AG04450 (cell line): ENCODE measurements around the gene RARG. TPM values are rescaled to one million over a fixed set of nuclear protein-coding genes. Genes with fewer than 3 reads are reported as not detected.
A peak's percentile ranks its signal among the peaks of the same experiment; 100 is the strongest.

Experiments
- CTCF ChIA-PET: fragments of 300-600, 350-600 bp; formaldehyde crosslinking; extraction: SDS; loops from one replicate; lab custom pipeline; 2022; ENCODE audit warnings: antibody characterized with exemption, inconsistent platforms; lab: Charles Lee
- POLR2A ChIA-PET: fragments of 350-600 bp; formaldehyde crosslinking; extraction: SDS; loops from one replicate; lab custom pipeline; 2021; ENCODE audit warnings: antibody characterized with exemption, inconsistent platforms; lab: Yijun Ruan, JAX
- DNase-seq: peaks from one replicate; pipeline ENCODE4 v3.0.0-alpha.2; 2011; ENCODE audit warnings: low read depth, low spot score
- H3K27ac ChIP-seq: one replicate; pipeline ENCODE4 v1.5.1; 2012; ENCODE audit warnings: low read depth, low read length, control low read depth
- H3K27me3 ChIP-seq: one replicate; pipeline ENCODE4 v1.6.0; 2012; ENCODE audit warnings: low read length; ENCODE audit not compliant: control insufficient read depth, insufficient read depth
- H3K4me3 ChIP-seq: 2 replicates; pipeline ENCODE4 v1.5.1; 2011; ENCODE audit warnings: mild to moderate bottlenecking, low read depth, low read length, control low read depth
- H3K9me3 ChIP-seq: 2 replicates; pipeline ENCODE4 v1.5.1; 2012; ENCODE audit warnings: low read length; ENCODE audit not compliant: control insufficient read depth, insufficient read depth
- polyA plus RNA-seq: library from polyadenylated mRNA; depleted of rRNA; stranded (reverse); fragments of >200 nt; gene quantifications from 2 replicates; pipeline ENCODE4 v1.2.3, GENCODE V29; 2011
- TF ChIP-seq, protein P1 (sequence below): IDR thresholded peaks from 2 replicates; pipeline ENCODE4 v1.5.1; 2011; ENCODE audit warnings: low read depth, low read length, control low read depth, inconsistent platforms

RARG gene
- polyA plus RNA-seq, 1 experiment: 20.1 TPM

DNA sequence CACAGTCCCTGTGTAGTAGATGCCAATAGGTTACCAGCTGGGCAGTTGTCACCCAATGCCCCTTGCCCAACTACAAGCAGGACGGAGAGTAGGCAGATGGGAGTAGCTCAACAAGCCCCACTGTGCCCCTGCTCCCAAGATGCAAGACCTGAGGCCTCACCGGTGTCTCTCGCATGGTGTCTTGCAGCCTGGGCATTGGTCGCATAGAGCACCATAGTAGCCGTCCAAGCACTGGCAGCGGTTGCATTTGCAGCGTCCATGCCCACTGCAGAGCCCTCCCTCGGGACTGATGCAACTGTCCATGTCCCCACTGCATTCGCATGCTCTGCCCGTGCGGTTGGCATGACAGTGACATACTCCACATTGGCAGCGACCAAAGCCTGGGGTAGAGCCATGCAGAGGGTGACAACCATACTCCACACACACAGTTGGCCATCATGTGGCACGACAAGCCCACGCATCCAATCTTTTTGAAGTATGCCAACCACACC lies 39.4 kb downstream of the RARG start:
- Histone ChIP-seq H3K9me3 (no peaks in the 10 kb centered on the region; the same call in 1 of the 2 replicates), H3K27me3 (no peaks in the 10 kb centered on the region), H3K27ac (no peak overlapping the region), H3K4me3 (no peak overlapping the region)
- no peak for DNase-seq
- POLR2A ChIA-PET: no interaction called here
- CTCF ChIA-PET: interaction anchor here (1.4 kb wide), 1 partner anchor 127 kb away, joined by 6 read pairs; no protein-coding TSS in a partner anchor
- TF ChIP-seq, protein P1, sequence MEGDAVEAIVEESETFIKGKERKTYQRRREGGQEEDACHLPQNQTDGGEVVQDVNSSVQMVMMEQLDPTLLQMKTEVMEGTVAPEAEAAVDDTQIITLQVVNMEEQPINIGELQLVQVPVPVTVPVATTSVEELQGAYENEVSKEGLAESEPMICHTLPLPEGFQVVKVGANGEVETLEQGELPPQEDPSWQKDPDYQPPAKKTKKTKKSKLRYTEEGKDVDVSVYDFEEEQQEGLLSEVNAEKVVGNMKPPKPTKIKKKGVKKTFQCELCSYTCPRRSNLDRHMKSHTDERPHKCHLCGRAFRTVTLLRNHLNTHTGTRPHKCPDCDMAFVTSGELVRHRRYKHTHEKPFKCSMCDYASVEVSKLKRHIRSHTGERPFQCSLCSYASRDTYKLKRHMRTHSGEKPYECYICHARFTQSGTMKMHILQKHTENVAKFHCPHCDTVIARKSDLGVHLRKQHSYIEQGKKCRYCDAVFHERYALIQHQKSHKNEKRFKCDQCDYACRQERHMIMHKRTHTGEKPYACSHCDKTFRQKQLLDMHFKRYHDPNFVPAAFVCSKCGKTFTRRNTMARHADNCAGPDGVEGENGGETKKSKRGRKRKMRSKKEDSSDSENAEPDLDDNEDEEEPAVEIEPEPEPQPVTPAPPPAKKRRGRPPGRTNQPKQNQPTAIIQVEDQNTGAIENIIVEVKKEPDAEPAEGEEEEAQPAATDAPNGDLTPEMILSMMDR: no peak

DNA sequence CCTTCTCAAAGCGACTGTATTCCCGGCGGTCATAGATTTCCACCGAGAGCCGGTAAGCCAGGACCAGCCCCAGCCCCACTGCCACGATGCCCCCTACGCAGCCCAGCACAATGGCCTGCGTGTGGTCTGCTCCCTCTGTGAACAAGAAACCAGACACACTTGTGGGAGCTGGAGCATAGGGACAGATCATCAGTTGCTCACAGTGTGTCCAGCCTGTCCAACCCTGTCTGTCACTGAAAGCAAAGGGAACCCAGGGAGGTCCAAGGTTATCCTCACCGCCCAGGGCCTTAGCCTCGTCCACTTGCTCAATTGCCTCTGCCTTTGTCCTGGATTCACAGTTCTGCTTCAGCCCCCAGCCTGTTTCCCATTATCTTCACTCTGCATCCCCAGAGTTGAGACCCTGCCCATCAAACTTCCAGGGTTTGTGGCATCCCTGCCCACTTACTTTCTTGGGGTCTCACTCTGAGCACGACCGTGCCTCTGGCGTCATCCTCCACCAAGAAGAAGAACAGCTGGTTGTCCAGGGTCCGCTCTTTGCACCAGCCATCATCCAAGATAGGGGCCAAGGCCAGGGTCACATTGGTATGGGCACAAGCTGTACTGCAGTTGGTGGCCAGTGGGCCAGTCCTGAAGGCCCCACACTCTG lies 40.0 kb downstream of the RARG start:
- no peak overlapping the region for H3K27ac ChIP-seq
- DNase-seq: no peak
- no peaks in the 10 kb centered on the region; the same call in 1 of the 2 replicates for H3K9me3 ChIP-seq
- TF ChIP-seq, protein P1: no peak
- POLR2A ChIA-PET: no interaction called here
- H3K4me3 ChIP-seq: no peak overlapping the region
- CTCF ChIA-PET: interaction anchor here (0.6 to 1.4 kb wide), 3 partner anchors 29 to 126 kb away, joined by 3 to 6 read pairs (median 3); no protein-coding TSS in a partner anchor
- H3K27me3 ChIP-seq: no peaks in the 10 kb centered on the region

DNA sequence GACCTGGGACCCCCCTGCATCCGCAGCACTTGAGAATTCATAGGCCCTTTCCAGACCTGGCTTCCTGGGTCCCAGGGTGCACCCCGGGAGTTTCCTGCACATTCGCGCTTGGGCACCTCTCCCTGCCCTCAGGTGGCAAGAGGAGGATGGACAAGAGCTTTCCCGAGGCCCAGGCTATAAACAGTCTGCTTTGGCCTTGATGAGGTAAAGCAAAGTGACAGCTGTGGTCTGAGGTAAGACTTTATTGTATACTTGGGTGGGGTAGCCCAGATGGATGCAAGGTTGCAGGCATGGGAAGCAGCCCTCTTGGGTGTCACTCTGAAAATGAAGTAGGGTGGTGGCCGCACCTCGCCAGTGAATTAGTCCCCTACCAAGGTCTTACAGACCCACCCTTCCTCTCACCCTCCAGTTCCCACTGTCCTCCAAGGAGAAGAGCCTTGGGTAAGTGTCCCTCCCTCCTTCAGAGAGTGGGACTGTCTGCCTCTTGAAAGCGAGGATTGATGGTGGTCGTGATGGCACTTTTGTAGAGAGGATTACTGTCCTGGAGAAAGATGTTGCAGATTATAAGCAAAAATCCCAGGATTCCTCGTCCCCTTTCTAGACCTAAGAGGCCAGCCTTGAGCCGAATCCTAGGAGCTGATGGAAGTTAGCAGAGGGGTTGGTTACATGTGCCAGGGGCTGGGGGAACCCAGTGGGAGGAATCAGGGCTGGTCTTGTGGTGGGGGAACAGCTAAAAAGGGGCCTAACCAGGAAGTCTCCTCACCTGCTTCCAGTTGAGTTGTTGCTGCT lies 40.7 kb downstream of the RARG start:
- ChIA-PET CTCF (interaction anchor here (0.9 to 2.6 kb wide), 7 partner anchors 10 to 154 kb away, joined by 3 to 18 read pairs (median 8); partner anchors contain the start of gene CSAD), POLR2A (interaction anchor here (0.5 to 1.4 kb wide), 2 partner anchors 11 to 184 kb away, joined by 4 to 6 read pairs; partner anchors contain the start of genes CSAD and ZNF740)
- TF ChIP-seq, protein P1: no peak
- Histone ChIP-seq H3K4me3 (no peak overlapping the region), H3K27ac (no peak overlapping the region), H3K27me3 (no peaks in the 10 kb centered on the region), H3K9me3 (no peaks in the 10 kb centered on the region; the same call in 1 of the 2 replicates)
- no peak for DNase-seq

DNA sequence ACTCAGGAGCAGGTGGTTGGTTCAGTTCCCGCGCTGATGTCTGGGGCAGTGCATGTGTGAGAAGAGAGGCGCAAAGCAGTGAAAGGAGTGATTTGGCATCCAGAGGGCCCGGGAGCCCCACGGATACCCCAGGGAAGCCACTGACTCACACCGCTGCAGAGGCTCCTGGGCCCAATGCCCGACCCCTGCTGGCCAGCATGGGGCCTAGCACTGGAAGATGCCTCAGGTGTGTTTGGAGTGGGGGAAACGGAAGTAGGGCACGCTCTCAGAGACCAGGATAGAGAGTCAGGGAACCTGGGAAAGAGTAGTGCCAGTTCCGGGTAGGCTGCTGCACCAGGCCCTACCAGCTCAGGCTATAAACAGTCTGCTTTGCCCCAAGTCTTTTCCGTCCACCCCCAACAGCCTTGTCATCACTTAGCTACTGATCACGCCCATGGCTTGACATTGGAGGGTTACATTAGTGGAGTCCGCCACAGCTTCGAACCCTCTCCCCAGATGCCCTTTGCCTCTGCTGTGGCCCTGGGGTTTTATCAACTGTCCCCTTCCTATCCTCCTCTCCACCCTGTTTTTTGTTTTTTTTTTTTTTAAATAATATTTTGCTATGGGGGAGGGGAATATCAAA lies 41.8 kb downstream of the RARG start:
- POLR2A ChIA-PET: interaction anchor here (0.8 to 1.4 kb wide), 3 partner anchors 10 to 93 kb away, joined by 3 to 6 read pairs (median 6); partner anchors contain the start of genes CSAD and ZNF740
- Histone ChIP-seq H3K9me3 (no peaks in the 10 kb centered on the region; the same call in 1 of the 2 replicates), H3K27ac (no peak overlapping the region), H3K27me3 (no peaks in the 10 kb centered on the region), H3K4me3 (no peak overlapping the region)
- CTCF ChIA-PET: interaction anchor here (0.5 to 2.6 kb wide), 10 partner anchors 9 to 155 kb away, joined by 3 to 18 read pairs (median 6); partner anchors contain the start of gene CSAD
- TF ChIP-seq, protein P1: peak; percentile 89
- no peak for DNase-seq
